Activated T-cell treated with anti-CD3 and anti-CD28 coated beads, Interleukin-2, amount 50 U/mL, for 4 hours (primary cell): ENCODE results near the gene LSP1. TPM values are rescaled to one million over a fixed set of nuclear protein-coding genes. Genes with fewer than 3 reads are reported as not detected.
A peak's percentile ranks its signal among the peaks of the same experiment; 100 is the strongest.
"Not testable (repeated sequence)": the region's sequence is repeated elsewhere in the genome, so short reads cannot be mapped to it uniquely, and the experiment has no call there.

Experiments used
- ATAC-seq, 2 donors: fragments of 200-7000 bp; cut with Tn5 transposase; one replicate each; pipeline ENCODE4 v1.10.0; 2021
- DNase-seq: peaks from one replicate; pipeline ENCODE4 v3.0.0-alpha.2; 2020
- H3K27me3 Mint-ChIP-seq: one replicate; pipeline ENCODE4 v1.8.0; 2021; ENCODE audit warnings: low read depth, mixed read lengths
- H3K36me3 Mint-ChIP-seq: one replicate; pipeline ENCODE4 v1.8.0; 2022; ENCODE audit warnings: mixed read lengths; ENCODE audit not compliant: insufficient read depth
- H3K4me1 Mint-ChIP-seq: one replicate; pipeline ENCODE4 v1.8.0; 2021; ENCODE audit warnings: low read depth, mixed read lengths
- H3K4me3 Mint-ChIP-seq: one replicate; pipeline ENCODE4 v1.8.0; 2021; ENCODE audit warnings: mild to moderate bottlenecking, moderate library complexity, mixed read lengths
- H3K9me3 Mint-ChIP-seq: one replicate; pipeline ENCODE4 v1.8.0; 2021; ENCODE audit warnings: mixed read lengths
- total RNA-seq, 3 donors: library from RNA; stranded (reverse); gene quantifications; one replicate each; pipeline ENCODE4 v1.2.1, GENCODE V29; 2021

LSP1 gene, protein sequence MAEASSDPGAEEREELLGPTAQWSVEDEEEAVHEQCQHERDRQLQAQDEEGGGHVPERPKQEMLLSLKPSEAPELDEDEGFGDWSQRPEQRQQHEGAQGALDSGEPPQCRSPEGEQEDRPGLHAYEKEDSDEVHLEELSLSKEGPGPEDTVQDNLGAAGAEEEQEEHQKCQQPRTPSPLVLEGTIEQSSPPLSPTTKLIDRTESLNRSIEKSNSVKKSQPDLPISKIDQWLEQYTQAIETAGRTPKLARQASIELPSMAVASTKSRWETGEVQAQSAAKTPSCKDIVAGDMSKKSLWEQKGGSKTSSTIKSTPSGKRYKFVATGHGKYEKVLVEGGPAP
- total RNA-seq, result 10 to 100 TPM; 34.6 to 71.7 (median 60.6) TPM

DNA sequence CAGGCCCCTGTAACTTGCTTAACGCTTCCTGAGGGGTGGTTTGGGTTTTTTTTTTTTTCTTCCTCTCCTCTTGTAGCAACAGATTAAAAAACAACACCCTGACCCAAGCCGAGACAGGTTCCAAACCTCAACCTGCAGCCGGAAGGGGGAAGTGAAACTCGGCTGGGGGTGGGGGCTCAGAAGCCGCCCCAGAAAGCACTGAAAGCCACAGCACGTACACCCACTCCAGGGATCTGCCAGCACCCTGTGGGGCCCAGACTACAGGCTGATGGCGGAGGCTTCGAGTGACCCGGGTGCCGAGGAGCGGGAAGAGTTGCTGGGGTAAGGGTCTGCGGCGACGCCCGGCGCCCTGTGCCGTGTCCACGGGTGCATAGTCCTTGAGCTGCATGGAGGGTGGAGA lies at the start of gene LSP1:
Gene LSP1 (plus strand): TSS at position 208 of the 400 bp plus-strand sequence. CDS start 61 bp downstream, at position 269.
- DNase-seq (peak; percentile 66), ATAC-seq (peak; percentile 63 to 65)
- peaks cover 79% of the 10 kb centered on the region for H3K4me1 Mint-ChIP-seq
- no peaks in the 10 kb centered on the region for H3K9me3 Mint-ChIP-seq
- peak within 1 kb of the TSS; percentile 95 for H3K4me3 Mint-ChIP-seq
- H3K27me3 Mint-ChIP-seq, result no peaks in the 10 kb centered on the region
- no peaks in the 10 kb centered on the region for H3K36me3 Mint-ChIP-seq

DNA sequence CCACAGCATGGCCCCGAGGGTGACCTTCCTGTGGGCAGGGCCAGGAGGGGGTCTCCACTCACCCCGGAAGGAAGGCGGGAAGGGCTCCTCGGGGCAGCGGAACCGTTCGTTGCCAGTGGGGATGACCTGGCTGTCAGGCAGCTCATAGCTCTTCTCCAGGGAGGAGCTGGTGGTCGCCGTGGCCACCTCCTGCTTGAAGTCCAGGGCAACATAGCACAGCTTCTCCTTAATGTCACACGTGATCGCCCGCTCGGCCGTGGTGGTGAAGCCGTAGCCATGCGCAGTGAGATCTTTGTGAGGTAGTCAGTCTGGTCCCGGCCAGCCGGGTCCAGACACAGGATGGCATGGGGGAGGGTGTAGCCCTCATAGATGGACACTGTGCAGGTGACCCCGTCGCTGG lies 49.6 kb upstream of the LSP1 start:
- DNase-seq, result no peak
- H3K9me3 Mint-ChIP-seq, result no peaks in the 10 kb centered on the region
- ATAC-seq, result no peak
- no peaks in the 10 kb centered on the region for H3K36me3 Mint-ChIP-seq
- peaks cover 43% of the 10 kb centered on the region for H3K27me3 Mint-ChIP-seq
- H3K4me1 Mint-ChIP-seq, result no peaks in the 10 kb centered on the region
- H3K4me3 Mint-ChIP-seq, result no peak overlapping the region

DNA sequence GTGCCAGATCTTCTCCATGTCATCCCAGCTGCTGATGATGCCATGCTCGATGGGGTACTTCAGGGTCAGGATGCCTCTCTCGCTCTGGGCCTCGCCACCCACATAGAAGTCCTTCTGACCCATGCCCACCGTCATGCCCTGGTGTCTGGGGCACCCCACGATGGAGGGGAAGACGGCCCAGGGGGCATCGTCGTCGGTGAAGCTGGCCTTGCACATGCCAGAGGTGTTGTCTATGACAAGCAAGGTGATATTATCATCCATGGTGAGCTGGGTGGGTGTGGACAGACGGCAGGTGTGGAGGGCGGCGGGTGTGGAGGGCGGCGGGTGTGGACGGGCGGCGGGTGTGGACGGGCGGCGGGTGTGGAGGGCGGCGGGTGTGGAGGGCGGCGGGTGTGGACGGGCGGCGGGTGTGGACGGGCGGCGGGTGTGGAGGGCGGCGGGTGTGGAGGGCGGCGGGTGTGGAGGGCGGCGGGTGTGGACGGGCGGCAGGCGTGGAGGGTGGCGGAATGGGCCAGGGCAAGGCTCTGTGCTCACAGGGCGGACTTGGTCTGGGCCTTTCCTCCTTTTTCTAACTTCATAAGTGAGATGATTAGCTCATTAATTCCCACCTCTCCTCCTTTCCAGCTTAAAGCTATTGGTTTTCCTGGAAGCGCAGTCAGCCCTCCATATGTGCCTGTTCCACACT lies 48.9 kb upstream of the LSP1 start:
- H3K27me3 Mint-ChIP-seq, result peaks cover 41% of the 10 kb centered on the region
- ATAC-seq, H3K9me3 Mint-ChIP-seq, H3K4me3 Mint-ChIP-seq, H3K36me3 Mint-ChIP-seq, DNase-seq, H3K4me1 Mint-ChIP-seq: not testable (repeated sequence)

DNA sequence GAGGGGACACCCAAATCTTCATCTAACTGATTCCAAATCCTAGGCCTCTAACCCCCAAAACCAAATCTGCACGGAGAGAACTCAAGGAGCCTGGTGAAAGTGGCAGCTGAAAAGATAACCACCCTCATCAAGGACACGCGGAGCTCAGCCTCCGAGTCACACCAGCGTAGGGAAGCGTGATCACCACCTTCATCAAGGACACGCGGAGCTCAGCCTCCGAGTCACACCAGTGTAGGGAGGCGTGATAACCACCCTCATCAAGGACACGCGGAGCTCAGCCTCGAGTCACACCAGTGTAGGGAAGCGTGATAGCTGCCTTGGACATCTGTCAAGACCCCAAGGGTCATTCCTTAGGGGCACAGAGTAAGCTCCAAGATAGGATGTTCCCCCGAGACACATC lies 47.4 kb upstream of the LSP1 start:
- Mint-ChIP-seq H3K27me3 (peaks cover 39% of the 10 kb centered on the region), H3K36me3 (no peaks in the 10 kb centered on the region), H3K9me3 (no peaks in the 10 kb centered on the region), H3K4me1 (no peaks in the 10 kb centered on the region), H3K4me3 (no peak overlapping the region)
- DNase-seq (no peak), ATAC-seq (no peak)

DNA sequence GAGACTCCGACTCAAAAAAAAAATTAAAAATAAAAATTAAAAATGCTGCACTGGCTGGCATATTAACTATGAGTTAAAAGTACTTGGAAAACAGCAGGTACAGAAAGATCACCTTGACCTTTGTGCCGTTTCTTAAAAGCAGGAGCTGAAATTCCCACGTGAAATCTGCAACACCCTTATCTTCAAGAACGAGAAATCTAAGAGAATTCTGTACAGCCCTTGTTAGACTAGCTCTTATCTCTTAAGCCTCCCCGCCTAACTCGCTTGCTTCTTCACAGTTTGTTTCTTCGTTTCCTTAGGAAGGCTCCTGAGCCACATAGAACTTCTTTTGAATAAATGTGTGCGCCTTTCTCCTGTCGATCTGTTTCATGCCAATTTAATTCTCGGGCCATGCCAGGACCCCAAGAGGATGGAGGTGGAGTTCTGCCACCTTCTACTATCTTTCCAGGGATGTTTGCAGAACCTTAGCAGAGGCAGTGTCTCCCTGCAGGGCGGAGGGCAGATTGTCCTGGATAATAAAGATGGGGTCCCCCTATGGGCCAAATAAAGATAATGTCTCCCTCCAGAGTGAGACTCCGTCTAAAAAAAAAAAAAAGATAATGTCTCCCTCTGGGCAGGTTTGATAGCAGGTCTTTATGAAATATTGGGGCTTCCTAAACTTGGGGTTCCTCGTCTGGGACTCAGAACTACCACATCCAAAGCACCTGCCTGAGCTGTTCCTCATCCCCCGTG lies 45.5 kb upstream of the LSP1 start:
- H3K9me3 Mint-ChIP-seq, result no peaks in the 10 kb centered on the region
- H3K4me3 Mint-ChIP-seq, result no peak overlapping the region
- DNase-seq, result no peak

DNA sequence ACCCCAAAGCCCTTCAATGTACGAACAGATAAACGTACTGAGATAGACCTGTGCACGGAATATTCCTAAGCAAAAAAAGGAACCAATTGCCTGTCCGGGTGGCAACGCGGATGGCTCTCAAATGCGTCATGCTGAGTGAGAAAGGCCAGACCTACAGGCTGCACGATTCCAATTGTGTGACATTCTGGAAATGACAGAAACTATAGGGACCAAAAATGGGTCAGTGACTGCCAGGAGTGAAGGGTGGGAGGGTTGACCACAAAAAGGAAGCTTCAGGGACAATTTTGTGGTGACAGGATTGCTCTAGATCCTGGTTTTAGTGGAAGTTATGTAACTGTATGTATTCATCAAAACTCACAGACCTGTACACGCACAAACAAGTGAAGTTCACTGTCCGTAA lies 42.1 kb upstream of the LSP1 start:
- no peaks in the 10 kb centered on the region for H3K36me3 Mint-ChIP-seq
- no peaks in the 10 kb centered on the region for H3K4me1 Mint-ChIP-seq

More for the DNA sequence above, 45.5 kb upstream of the LSP1 start:
- H3K4me1 Mint-ChIP-seq, result no peaks in the 10 kb centered on the region
- no peak for ATAC-seq
- no peaks in the 10 kb centered on the region for H3K36me3 Mint-ChIP-seq
- peaks cover 27% of the 10 kb centered on the region for H3K27me3 Mint-ChIP-seq

DNA sequence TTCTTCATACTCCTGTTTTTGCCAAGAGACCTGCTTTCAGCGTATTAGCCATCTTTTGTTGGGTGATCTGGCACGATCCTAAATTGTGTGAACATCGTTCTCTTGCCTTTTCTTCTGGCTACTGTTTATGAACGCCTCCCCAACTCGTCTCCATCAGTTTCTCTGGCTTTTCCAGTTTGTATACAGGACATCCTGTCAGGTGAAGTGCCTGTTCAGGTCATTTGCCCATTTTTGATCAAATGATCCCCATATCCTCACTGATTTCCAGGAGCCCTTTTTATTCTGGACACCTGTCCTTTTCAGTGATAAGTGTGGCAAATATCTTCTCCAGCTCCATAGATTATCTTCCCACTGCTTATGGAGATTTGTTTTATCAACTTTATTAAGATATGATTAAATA lies 40.6 kb upstream of the LSP1 start:
- Mint-ChIP-seq H3K27me3 (peaks cover 16% of the 10 kb centered on the region), H3K4me1 (no peaks in the 10 kb centered on the region), H3K4me3 (no peak overlapping the region), H3K36me3 (no peaks in the 10 kb centered on the region), H3K9me3 (no peaks in the 10 kb centered on the region)
- no peak for DNase-seq
- no peak for ATAC-seq

More for the DNA sequence above, 42.1 kb upstream of the LSP1 start:
- no peak for DNase-seq
- no peak for ATAC-seq
- Mint-ChIP-seq H3K9me3 (no peaks in the 10 kb centered on the region), H3K27me3 (peaks cover 17% of the 10 kb centered on the region), H3K4me3 (no peak overlapping the region)

DNA sequence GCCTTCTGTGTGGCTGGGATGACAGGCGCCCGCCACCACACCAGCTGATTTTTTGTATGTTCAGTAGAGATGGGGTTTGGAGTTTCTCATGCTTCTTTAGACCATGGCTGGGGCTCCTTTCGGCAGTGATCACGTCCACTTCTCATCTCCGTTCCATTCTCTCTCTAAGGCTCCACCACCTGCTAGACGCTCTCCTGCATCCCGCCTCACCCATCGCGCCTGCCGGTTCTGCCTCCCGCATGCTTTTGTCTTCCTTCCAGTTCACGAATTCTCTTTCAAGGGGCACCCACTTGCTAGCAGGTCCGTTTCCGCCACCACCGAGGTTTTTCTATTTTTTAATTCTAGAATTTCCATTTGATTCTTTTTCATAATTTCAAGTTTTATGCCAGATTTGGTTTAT lies 40.1 kb upstream of the LSP1 start:
- no peak overlapping the region for H3K4me3 Mint-ChIP-seq

DNA sequence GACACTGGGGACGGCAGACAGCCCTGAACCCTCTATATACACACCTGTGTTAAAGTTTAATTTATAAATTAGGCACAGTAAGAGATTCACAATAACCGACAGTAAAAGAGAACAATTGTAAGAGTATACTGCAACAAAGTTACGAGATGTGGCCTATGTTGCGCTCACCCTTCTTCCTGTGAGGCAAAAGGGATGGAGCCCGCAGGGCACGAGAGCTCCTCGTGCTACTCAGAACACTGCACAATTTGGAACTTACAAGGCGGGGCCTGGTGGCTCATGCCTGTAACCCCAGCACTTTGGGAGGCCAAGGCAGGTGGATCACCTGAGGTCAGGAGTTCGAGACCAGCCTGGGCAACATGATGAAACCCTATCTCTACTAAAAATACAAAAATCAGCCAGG lies 39.5 kb upstream of the LSP1 start:
- DNase-seq, H3K9me3 Mint-ChIP-seq, H3K4me1 Mint-ChIP-seq, ATAC-seq, H3K4me3 Mint-ChIP-seq, H3K36me3 Mint-ChIP-seq, H3K27me3 Mint-ChIP-seq: not testable (repeated sequence)

More for the DNA sequence above, 40.1 kb upstream of the LSP1 start:
- ATAC-seq (no peak), DNase-seq (no peak)
- H3K9me3 Mint-ChIP-seq, result no peaks in the 10 kb centered on the region
- H3K27me3 Mint-ChIP-seq, result peaks cover 13% of the 10 kb centered on the region
- H3K4me1 Mint-ChIP-seq, result no peaks in the 10 kb centered on the region
- H3K36me3 Mint-ChIP-seq, result no peaks in the 10 kb centered on the region

DNA sequence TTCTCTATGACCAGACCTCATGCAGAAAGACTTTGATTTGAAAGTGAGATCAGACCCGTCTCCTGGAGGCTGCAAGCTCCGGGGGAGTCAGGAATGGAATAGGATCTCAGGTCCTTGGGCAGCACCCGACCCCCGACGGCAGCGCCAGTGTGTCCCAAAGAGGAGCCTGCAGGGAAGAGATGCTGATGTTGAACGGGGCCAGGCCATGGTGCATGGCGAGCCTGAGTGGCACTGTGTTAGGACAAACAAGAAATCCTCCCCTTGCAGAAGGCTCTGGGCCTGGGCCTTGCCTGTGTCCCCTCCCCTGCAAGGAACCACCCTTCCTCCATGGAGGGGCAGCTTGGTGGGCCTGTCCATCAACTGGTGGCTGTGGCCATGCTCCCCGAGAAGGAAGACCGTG lies 38.2 kb upstream of the LSP1 start:
- DNase-seq (no peak), ATAC-seq (no peak)
- H3K4me3 Mint-ChIP-seq, result no peak overlapping the region
- H3K27me3 Mint-ChIP-seq, result peaks cover 6% of the 10 kb centered on the region
- H3K9me3 Mint-ChIP-seq, result no peaks in the 10 kb centered on the region
- H3K4me1 Mint-ChIP-seq, result no peaks in the 10 kb centered on the region
- H3K36me3 Mint-ChIP-seq, result no peaks in the 10 kb centered on the region

DNA sequence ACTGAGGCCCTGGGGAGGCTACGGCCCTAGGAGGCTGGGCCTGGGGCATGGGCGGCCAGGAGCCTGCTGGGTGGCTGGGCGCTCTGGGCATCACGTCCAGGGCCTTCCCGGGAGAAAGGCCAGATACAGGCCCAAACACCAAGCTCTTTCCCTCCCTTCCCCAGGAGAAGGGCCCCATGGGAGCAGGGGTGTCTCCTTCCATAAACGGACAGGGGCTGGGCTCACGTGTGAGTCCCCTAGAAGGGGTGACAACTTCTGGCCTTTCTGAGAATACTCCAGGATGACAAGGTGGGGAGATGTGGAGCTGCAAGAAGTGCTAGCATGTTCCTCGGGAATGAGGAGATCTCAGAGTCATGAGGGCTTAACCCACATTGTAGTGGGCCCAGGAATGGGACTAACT lies 37.6 kb upstream of the LSP1 start:
- Mint-ChIP-seq H3K4me3 (no peak overlapping the region), H3K4me1 (no peaks in the 10 kb centered on the region), H3K36me3 (no peaks in the 10 kb centered on the region), H3K9me3 (no peaks in the 10 kb centered on the region), H3K27me3 (peaks cover 6% of the 10 kb centered on the region)
- no peak for DNase-seq
- no peak for ATAC-seq

DNA sequence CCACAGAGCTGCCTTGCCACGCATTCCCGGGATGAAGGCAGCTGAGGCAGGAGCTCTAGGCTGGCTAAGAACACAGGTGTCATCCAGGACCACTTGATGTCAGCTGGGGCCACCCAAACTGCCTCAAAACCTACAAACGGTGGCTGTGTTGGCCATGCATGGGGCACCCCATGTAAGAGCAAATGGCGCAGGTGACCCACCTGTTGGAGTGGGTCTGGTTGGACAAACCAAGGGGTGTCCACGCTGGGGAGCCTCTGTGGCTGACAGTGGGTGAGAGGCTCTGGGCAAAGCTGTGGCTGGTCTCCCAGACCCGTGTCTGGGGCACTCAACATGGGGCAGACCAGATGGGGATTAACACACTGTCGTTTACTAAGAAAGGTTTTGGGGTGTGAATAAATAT lies 37.1 kb upstream of the LSP1 start:
- Mint-ChIP-seq H3K4me1 (no peaks in the 10 kb centered on the region), H3K27me3 (peaks cover 6% of the 10 kb centered on the region), H3K36me3 (no peaks in the 10 kb centered on the region), H3K4me3 (no peak overlapping the region), H3K9me3 (no peaks in the 10 kb centered on the region)
- ATAC-seq, result no peak
- no peak for DNase-seq

DNA sequence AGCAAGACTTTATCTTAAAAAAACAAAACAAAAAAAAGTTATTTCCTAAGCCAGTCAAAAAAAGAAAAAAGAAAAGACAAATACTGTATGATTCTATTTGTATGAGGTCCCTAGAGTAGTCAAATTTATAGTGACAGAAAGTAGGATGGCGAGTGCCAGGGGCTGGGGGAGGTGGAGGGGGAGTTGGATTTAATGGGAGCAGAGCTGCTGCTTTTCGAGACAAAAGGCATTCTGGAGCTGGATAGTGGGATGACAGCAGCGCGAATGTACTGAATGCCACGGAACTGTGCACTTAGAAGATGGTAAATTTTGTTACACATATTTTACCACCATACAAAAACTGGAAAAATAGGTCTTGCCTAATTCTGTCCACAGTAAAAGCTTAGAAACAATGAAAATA lies 35.9 kb upstream of the LSP1 start:
- no peaks in the 10 kb centered on the region for H3K4me1 Mint-ChIP-seq
- DNase-seq (no peak), ATAC-seq (no peak)
- H3K27me3 Mint-ChIP-seq, result peaks cover 10% of the 10 kb centered on the region
- no peaks in the 10 kb centered on the region for H3K36me3 Mint-ChIP-seq
- no peaks in the 10 kb centered on the region for H3K9me3 Mint-ChIP-seq
- H3K4me3 Mint-ChIP-seq, result no peak overlapping the region

DNA sequence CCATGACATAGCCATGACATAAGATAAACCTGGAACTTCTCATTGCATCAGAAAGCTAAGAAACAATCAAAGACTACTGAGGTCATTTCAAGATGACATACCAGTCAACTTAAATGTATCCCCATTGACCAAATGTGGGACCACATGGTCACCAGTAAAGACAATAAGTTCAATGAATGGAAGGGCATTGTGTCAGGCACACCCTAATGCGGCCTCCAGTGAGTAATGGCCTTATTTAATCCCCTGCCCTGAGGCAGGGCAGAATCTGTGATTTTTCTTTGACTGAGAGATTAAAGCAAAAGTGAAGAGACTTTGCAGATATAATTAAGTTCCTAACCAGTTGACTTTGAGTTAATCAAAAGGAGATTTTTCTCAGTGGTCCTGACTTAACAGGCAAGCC lies 35.4 kb upstream of the LSP1 start:
- H3K4me3 Mint-ChIP-seq, result no peak overlapping the region

More for the DNA sequence above, 35.4 kb upstream of the LSP1 start:
- DNase-seq (no peak), ATAC-seq (no peak)
- Mint-ChIP-seq H3K4me1 (no peaks in the 10 kb centered on the region), H3K27me3 (peaks cover 11% of the 10 kb centered on the region), H3K36me3 (no peaks in the 10 kb centered on the region), H3K9me3 (no peaks in the 10 kb centered on the region)
